ENCODE data around the gene NDUFS1.
A peak's percentile ranks its signal among the peaks of the same experiment; 100 is the strongest.
"Not testable (repeated sequence)": the region's sequence is repeated elsewhere in the genome, so short reads cannot be mapped to it uniquely, and the experiment has no call there.

NDUFS1 gene

DNA sequence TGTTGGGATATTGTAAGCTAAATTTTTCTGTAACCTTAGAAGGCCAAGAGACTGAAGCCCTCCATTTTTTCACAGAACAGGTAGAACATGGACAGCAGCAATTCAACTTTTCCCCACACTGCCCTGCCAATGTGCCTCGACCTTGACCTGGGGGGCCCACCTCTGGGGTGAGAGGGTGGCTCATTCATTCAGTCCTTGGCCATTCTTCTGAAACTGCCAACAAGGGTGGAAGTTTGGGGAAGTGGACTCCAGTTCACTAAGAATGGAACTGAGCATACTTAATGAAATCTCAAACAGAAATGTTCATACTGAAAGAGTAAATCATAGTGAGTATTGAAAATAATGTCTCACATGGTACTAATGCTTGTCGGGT, 1.5 kb upstream of the NDUFS1 start:
- TF ChIP-seq, protein P1, sequence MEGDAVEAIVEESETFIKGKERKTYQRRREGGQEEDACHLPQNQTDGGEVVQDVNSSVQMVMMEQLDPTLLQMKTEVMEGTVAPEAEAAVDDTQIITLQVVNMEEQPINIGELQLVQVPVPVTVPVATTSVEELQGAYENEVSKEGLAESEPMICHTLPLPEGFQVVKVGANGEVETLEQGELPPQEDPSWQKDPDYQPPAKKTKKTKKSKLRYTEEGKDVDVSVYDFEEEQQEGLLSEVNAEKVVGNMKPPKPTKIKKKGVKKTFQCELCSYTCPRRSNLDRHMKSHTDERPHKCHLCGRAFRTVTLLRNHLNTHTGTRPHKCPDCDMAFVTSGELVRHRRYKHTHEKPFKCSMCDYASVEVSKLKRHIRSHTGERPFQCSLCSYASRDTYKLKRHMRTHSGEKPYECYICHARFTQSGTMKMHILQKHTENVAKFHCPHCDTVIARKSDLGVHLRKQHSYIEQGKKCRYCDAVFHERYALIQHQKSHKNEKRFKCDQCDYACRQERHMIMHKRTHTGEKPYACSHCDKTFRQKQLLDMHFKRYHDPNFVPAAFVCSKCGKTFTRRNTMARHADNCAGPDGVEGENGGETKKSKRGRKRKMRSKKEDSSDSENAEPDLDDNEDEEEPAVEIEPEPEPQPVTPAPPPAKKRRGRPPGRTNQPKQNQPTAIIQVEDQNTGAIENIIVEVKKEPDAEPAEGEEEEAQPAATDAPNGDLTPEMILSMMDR (IDR thresholded peaks at IDR 0.05; ENCODE audit: borderline replicate concordance, control extremely low read depth, extremely low read depth, insufficient read depth, missing control alignments) = no peak
- in situ Hi-C loops (cut with MboI; ENCODE audit: low sequenced_read_pairs, unreplicated experiment) = no loop called here
- no peak for DNase-seq (ENCODE audit: low spot score)

DNA sequence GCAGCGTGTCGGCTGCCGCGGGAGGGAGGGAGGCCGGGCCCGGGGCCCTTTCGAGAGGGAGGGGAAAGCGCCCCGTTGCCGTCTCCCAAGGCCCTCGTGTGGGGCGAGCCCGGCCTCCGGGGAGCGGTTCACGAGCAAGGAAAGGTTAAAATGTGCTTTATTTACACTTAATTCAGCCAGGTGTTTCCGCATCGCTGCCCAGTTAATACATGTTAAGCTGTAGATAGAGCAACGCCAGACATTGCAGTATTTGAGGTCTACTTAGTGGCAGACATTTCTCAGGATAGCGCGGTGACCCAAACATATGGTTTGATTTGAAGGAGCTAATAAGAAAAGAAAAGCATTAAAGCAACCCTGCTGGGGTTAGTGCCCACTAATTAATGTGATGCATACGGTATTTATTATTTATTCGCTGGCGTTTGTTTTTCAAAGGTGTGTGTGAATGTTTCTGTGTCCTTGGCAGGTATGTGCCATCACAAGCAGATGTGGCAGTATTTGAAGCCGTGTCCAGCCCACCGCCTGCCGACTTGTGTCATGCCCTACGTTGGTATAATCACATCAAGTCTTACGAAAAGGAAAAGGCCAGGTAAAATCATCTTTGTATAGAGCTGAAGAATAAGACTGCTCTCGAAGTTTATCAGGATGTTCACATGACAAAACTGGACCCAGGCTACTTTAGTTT, 1.0 kb upstream of the NDUFS1 start:
- TF ChIP-seq, protein P1 (IDR thresholded peaks at IDR 0.05; ENCODE audit: borderline replicate concordance, control extremely low read depth, extremely low read depth, insufficient read depth, missing control alignments) = no peak
- DNase-seq (ENCODE audit: low spot score) = peak; percentile 72
- in situ Hi-C loops (cut with MboI; ENCODE audit: low sequenced_read_pairs, unreplicated experiment) = no loop called here

DNA sequence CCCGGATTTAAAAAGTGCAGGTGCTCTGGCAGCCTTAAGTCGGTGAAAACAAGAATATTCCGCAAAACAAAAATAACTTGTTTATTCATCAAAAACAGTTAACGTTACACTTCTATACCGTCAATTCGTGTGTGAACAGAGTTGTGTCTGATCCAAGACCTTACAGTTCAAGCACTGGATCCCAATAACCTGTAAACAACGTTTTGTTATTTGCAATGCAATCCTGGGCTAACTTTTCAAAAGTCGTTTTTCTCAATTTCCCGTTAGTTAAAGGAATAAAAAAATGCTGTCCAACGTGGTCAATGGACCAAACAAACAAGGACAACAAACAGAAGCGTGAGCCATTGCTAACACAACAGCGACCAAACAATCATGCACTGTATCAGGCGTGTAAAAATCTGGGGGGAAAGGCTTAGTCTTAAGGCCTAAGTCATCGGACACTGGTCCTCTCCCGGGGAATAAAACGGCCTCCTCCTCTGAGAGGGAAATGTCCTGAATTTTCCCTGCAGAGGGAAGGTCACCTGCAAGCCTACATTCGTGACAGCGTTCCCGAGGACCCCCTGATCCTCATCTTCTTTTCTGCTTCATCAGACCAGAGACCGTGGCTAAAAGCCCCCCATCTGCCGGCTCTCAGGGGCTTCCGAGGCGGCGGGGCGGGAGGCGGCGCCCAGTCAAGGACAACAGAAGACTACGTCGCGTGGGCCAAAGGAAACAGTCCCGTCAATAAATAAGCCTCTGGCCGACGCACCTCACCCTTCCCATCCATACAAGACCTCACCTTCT, 490 bp downstream of the NDUFS1 start:
- TF ChIP-seq, protein P1 (IDR thresholded peaks at IDR 0.05; ENCODE audit: borderline replicate concordance, control extremely low read depth, extremely low read depth, insufficient read depth, missing control alignments) = no peak
- in situ Hi-C loops (cut with MboI; ENCODE audit: low sequenced_read_pairs, unreplicated experiment) = no loop called here
- DNase-seq (ENCODE audit: low spot score) = no peak

DNA sequence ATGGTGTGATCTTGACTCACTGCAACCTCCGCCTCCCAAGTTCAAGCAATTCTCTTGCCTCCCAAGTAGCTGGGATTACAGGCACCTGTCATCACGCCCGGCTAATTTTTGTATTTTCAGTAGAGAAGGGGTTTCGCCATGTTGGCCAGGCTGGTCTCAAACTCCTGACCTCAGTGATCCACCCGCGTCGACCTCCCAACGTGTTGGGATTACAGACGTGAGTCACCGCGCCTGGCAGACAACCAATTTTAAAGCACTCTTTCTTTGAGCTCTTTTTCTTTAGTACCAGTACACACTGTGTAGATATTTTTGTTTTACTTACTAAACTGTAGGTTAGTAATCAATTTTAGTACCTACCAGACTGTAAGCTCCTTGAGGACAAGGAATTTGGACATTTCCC, 2.2 kb downstream of the NDUFS1 start:
- in situ Hi-C loops (cut with MboI; ENCODE audit: low sequenced_read_pairs, unreplicated experiment); DNase-seq (ENCODE audit: low spot score): not testable (repeated sequence)

DNA sequence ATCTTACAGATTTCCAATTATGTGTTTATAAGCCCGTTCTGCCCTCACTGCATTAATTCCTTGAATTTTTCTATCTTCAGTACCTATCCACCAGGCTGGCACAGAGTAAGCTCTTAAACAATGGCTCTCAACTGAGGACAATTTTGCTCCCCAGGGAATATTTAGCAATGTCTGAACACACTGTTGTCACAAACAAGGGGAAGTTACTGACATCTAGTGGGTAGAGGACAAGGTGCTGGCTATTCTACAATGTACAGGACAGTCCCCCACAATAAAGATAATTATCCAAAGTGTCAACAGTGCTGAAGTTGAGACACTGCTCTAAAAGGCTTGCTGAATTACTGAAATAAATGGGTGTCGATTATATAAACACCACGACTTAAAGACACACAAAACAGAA, 5.0 kb downstream of the NDUFS1 start:
- TF ChIP-seq, protein P1 (IDR thresholded peaks at IDR 0.05; ENCODE audit: borderline replicate concordance, control extremely low read depth, extremely low read depth, insufficient read depth, missing control alignments) = peak; percentile 34
- in situ Hi-C loops (cut with MboI; ENCODE audit: low sequenced_read_pairs, unreplicated experiment) = no loop called here
- DNase-seq (ENCODE audit: low spot score) = no peak

DNA sequence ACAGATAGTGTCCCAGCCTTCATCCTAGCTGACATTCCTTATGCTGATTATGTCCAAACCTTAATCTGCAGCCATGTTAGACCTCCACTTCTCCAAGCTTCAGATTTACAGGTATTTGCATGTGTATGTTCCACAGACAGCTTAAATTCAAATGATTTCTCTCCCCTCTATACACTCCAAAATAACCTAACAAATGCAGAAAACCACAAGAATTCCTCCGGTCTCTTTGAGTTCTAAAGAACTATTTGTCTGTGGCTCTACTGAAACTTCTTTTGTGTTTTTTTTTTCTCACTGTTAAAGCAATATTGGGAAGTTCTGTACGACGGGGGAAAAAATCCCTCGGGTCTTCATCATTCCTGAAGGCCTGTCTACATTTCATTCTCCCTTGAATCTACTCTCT, 8.6 kb downstream of the NDUFS1 start:
- no peak for DNase-seq (ENCODE audit: low spot score)
- TF ChIP-seq, protein P1 (IDR thresholded peaks at IDR 0.05; ENCODE audit: borderline replicate concordance, control extremely low read depth, extremely low read depth, insufficient read depth, missing control alignments) = no peak
- in situ Hi-C loops (cut with MboI; ENCODE audit: low sequenced_read_pairs, unreplicated experiment) = no loop called here

DNA sequence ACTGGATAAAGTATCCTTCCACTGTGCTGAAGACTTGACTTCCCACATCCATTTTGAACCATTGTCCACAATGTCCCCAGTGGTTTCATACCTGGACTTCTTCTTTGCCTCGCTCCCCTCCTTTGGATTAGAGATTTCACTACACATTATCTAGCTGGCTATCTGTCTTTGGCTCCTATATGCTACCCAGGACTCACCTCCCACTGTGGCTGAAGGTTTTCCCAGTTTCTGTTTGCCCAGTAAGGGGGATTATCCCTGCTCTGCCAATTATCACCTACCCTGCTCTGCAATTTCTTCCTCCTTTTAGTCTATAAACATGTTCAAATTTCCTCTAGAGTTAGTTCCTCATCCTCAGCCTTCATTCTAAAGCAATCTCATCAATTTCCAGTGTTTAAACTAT, 9.1 kb downstream of the NDUFS1 start:
- DNase-seq (ENCODE audit: low spot score) = no peak
- TF ChIP-seq, protein P1 (IDR thresholded peaks at IDR 0.05; ENCODE audit: borderline replicate concordance, control extremely low read depth, extremely low read depth, insufficient read depth, missing control alignments) = no peak
- in situ Hi-C loops (cut with MboI; ENCODE audit: low sequenced_read_pairs, unreplicated experiment) = no loop called here

All from GM13976 (cell line).